ENCODE data around the gene PLXDC2.

DNA sequence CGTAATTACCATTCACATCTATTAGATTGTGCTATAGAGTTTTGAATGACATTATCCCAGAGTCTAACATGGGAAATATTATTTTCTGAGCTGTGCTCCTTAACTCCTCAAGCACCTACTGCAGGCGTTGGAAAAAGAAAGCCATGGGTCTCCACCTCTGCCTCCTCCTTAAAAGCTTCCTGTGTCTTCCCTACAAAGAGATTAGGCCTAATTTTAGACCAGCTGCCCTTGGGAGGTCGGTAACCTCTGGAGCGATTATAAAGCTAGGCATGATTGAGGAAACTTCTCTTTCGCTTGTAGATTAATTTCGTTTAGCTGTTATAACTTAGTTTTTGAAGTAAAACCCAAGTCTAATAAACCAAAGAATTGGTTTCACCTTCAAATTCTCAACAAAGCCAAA, 75.2 kb downstream of the PLXDC2 start:
- TF ChIP-seq, protein P1, sequence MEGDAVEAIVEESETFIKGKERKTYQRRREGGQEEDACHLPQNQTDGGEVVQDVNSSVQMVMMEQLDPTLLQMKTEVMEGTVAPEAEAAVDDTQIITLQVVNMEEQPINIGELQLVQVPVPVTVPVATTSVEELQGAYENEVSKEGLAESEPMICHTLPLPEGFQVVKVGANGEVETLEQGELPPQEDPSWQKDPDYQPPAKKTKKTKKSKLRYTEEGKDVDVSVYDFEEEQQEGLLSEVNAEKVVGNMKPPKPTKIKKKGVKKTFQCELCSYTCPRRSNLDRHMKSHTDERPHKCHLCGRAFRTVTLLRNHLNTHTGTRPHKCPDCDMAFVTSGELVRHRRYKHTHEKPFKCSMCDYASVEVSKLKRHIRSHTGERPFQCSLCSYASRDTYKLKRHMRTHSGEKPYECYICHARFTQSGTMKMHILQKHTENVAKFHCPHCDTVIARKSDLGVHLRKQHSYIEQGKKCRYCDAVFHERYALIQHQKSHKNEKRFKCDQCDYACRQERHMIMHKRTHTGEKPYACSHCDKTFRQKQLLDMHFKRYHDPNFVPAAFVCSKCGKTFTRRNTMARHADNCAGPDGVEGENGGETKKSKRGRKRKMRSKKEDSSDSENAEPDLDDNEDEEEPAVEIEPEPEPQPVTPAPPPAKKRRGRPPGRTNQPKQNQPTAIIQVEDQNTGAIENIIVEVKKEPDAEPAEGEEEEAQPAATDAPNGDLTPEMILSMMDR (IDR thresholded peaks at IDR 0.05), result no peak
- TF ChIP-seq NR3C1 (IDR thresholded peaks at IDR 0.05) (no peak), EP300 (IDR thresholded peaks at IDR 0.05) (no peak), MAZ (IDR thresholded peaks at IDR 0.05; ENCODE audit: borderline replicate concordance, low read depth, low read length) (no peak), JUN (IDR thresholded peaks at IDR 0.05) (no peak), MYC (IDR thresholded peaks at IDR 0.05; ENCODE audit: borderline replicate concordance, low read length) (no peak)
- TF ChIP-seq, protein P2, sequence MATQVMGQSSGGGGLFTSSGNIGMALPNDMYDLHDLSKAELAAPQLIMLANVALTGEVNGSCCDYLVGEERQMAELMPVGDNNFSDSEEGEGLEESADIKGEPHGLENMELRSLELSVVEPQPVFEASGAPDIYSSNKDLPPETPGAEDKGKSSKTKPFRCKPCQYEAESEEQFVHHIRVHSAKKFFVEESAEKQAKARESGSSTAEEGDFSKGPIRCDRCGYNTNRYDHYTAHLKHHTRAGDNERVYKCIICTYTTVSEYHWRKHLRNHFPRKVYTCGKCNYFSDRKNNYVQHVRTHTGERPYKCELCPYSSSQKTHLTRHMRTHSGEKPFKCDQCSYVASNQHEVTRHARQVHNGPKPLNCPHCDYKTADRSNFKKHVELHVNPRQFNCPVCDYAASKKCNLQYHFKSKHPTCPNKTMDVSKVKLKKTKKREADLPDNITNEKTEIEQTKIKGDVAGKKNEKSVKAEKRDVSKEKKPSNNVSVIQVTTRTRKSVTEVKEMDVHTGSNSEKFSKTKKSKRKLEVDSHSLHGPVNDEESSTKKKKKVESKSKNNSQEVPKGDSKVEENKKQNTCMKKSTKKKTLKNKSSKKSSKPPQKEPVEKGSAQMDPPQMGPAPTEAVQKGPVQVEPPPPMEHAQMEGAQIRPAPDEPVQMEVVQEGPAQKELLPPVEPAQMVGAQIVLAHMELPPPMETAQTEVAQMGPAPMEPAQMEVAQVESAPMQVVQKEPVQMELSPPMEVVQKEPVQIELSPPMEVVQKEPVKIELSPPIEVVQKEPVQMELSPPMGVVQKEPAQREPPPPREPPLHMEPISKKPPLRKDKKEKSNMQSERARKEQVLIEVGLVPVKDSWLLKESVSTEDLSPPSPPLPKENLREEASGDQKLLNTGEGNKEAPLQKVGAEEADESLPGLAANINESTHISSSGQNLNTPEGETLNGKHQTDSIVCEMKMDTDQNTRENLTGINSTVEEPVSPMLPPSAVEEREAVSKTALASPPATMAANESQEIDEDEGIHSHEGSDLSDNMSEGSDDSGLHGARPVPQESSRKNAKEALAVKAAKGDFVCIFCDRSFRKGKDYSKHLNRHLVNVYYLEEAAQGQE (IDR thresholded peaks at IDR 0.05), result no peak
- TF ChIP-seq, protein P3, sequence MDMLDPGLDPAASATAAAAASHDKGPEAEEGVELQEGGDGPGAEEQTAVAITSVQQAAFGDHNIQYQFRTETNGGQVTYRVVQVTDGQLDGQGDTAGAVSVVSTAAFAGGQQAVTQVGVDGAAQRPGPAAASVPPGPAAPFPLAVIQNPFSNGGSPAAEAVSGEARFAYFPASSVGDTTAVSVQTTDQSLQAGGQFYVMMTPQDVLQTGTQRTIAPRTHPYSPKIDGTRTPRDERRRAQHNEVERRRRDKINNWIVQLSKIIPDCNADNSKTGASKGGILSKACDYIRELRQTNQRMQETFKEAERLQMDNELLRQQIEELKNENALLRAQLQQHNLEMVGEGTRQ (IDR thresholded peaks at IDR 0.05), result no peak

Measured in A549 (cell line).